Endothelial cell of umbilical vein (primary cell): ENCODE results near the gene CYP26C1.

Experiments used
- EZH2 ChIP-seq: IDR thresholded peaks from 2 replicates; pipeline ENCODE4 v1.6.1; 2012; ENCODE audit warnings: borderline replicate concordance, low read depth, mild to moderate bottlenecking, moderate library complexity, low read length, inconsistent platforms; ENCODE audit not compliant: severe bottlenecking
- JUN ChIP-seq: IDR thresholded peaks from 2 replicates; pipeline ENCODE4 v1.6.1; 2011; ENCODE audit warnings: borderline replicate concordance, low read depth; ENCODE audit not compliant: insufficient read length, insufficient read depth
- POLR2A ChIP-seq: IDR thresholded peaks from 2 replicates; pipeline ENCODE4 v1.6.1; 2012; ENCODE audit warnings: low read depth, mild to moderate bottlenecking, control low read depth, low read length
- POLR2AphosphoS5 ChIP-seq: IDR thresholded peaks from 2 replicates; pipeline ENCODE4 v1.6.1; 2012; ENCODE audit warnings: low read depth, mild to moderate bottlenecking, control low read depth, low read length, moderate library complexity; ENCODE audit not compliant: insufficient read depth
- TF ChIP-seq, protein P1 (sequence below), 2 donors: IDR thresholded peaks; 1 replicate in 1 of 2; 2 replicates in 1 of 2; pipeline ENCODE4 v1.5.1; 2011; ENCODE audit warnings: low read length in 2 of 2, mild to moderate bottlenecking in 2 of 2, moderate library complexity in 2 of 2, control low read depth in 1 of 2, inconsistent platforms in 1 of 2, low read depth in 1 of 2; ENCODE audit not compliant: insufficient read depth in 1 of 2; ENCODE audit errors: extremely low read depth in 1 of 2
- TF ChIP-seq, protein P2 (sequence below): IDR thresholded peaks from 2 replicates; pipeline ENCODE4 v1.6.1; 2011; ENCODE audit not compliant: insufficient read depth, insufficient read length

DNA sequence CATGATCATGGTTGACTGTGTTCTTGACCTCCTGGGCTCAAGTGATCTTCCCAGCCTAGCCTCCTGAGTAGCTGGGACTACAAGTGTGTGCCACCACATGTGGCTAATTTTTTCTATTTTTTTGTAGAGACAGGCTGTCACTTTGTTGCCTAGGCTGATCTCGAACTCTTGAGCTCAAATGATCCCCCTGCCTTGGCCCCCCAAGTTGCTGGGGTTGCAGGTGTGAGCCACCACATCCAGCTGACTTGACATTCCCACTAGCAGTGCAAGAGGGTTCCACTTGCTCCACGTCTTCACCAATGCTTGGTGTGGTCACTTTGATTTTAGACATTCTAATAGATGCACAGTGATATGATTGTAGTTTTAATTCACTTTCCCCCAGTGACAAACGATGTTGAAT is 38.2 kb downstream of the CYP26C1 start:
- TF ChIP-seq EZH2 (no peak), POLR2A (no peak), JUN (no peak), POLR2AphosphoS5 (no peak)
- TF ChIP-seq, protein P1, sequence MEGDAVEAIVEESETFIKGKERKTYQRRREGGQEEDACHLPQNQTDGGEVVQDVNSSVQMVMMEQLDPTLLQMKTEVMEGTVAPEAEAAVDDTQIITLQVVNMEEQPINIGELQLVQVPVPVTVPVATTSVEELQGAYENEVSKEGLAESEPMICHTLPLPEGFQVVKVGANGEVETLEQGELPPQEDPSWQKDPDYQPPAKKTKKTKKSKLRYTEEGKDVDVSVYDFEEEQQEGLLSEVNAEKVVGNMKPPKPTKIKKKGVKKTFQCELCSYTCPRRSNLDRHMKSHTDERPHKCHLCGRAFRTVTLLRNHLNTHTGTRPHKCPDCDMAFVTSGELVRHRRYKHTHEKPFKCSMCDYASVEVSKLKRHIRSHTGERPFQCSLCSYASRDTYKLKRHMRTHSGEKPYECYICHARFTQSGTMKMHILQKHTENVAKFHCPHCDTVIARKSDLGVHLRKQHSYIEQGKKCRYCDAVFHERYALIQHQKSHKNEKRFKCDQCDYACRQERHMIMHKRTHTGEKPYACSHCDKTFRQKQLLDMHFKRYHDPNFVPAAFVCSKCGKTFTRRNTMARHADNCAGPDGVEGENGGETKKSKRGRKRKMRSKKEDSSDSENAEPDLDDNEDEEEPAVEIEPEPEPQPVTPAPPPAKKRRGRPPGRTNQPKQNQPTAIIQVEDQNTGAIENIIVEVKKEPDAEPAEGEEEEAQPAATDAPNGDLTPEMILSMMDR (IDR thresholded peaks at IDR 0.05; ENCODE audit: extremely low read depth in 1 of 2, insufficient read depth in 1 of 2, low read depth in 1 of 2, low read length in 2 of 2): no peak
- TF ChIP-seq, protein P2, sequence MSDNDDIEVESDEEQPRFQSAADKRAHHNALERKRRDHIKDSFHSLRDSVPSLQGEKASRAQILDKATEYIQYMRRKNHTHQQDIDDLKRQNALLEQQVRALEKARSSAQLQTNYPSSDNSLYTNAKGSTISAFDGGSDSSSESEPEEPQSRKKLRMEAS: no peak
